HG03558 (cell line): ENCODE results near the gene KIAA1614.

Experiments used
- ATAC-seq: cut with Tn5 transposase; IDR thresholded peaks from one replicate; pipeline ENCODE4 v1.9.1; 2021; ENCODE audit warnings: moderate number of reproducible peaks; ENCODE audit not compliant: unreplicated experiment; ENCODE audit errors: extremely low read depth

The KIAA1614 gene

DNA sequence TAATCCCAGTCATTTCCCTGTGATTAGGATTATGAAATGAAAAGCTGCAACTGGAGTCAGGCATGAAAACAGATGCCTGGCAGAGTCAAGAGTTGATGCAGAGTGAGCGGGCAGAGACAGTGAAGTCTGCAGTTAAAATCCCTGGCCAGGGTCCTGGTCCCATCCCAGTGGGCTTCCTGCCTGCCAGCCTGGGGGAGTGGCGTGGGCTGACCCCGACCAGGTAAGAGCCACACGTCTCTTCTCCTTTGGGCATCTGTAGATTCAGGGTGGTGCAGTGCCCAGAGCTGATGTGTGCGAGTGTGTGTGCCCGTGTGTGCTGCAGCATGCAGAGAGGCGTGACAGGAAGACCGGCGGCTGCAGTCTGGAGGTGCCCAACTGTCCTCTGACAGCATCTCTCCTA is 6.2 kb upstream of the KIAA1614 start:
- no peak for ATAC-seq

DNA sequence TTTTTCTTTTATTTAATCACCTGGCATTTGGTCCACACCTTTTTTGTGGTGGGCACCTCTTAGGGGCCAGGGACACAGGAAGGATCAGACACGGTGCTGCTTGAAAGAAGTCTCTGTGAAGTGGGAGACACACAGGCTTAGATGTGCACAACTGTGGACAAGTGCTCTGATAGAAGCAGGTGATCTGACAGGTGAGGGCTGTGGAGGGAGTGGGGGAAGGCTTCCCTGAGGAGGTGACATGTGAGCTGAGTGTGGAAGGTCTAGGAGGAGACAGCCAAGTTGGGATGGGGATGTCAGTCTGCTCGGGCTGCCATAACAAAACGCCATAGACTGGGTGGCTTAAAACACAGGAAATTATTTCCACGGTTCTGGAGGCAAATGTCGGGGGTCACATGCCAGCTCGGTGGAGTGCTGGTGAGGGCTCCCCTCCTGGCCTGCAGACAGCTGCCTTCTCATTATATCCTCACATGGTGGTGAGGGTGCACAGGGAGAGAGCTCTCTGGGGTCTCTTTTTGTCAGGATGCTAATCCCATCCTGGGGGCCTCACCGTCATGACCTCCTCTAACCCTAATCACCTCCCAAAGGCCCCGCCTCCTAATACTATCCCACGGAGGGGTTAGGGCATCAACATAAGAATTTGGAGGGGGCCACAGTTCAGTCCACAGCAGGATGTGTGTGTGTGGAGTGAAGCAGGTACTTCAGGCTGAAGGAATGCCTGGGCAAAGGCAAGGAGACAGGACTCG is 5.2 kb upstream of the KIAA1614 start:
- ATAC-seq = no peak

GRCh38 chr1:180908074-180908765 is 4.5 kb upstream of the KIAA1614 start:
- ATAC-seq = no peak

DNA sequence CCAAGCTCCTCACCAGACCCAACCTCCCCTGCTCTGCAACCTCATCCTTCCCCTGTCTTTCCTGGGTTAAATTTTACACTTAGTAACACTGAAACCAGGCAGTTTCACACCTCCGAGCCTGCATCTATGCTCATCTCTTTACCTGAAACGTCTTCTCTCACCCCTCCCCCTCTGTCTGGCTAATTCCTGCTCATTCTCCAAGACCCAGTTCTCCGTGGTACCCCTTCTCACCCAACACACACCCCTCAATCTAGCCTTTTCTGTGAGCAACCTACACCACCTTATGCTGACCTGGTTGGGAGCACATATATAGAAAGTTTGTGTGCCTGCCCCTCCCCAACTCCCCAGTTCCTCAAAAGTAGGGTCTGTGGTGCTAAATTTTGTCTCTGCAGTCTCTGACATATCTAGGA is 3.7 kb upstream of the KIAA1614 start:
- ATAC-seq = no peak

GRCh38 chr1:180909462-180909976 is 3.2 kb upstream of the KIAA1614 start:
- ATAC-seq = no peak

GRCh38 chr1:180911640-180912191 is 981 bp upstream of the KIAA1614 start:
- ATAC-seq = no peak

- ATAC-seq = no peak
These were observed 391 bp upstream of the KIAA1614 start for GRCh38 chr1:180912211-180912800.

- no peak for ATAC-seq
These were observed 2.8 kb downstream of the KIAA1614 start for GRCh38 chr1:180915426-180915965.

GRCh38 chr1:180916012-180916770 is 3.5 kb downstream of the KIAA1614 start:
- no peak for ATAC-seq

DNA sequence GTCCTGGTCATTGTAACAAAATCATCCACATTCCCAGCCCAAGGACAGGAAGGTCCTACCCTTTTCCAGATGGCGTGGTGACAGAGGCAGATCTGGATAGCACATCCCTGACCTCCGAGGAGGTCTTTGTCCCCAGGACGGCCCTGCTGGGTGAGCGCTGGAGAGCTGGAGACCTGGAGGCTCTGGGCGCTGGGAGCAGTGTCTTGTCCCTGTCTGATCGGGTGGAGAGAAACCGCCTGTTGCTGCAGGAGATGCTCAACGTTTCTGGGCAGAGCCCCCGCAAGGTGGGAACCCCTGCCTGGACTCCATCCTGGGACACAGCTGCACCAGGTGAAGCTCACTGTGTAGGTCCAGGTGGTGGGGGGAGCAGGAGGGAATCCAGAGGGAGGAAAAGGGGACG is 4.1 kb downstream of the KIAA1614 start:
- ATAC-seq = no peak

GRCh38 chr1:180917306-180918065 is 4.8 kb downstream of the KIAA1614 start:
- no peak for ATAC-seq

GRCh38 chr1:180918519-180918918 is 5.8 kb downstream of the KIAA1614 start:
- ATAC-seq = no peak

DNA sequence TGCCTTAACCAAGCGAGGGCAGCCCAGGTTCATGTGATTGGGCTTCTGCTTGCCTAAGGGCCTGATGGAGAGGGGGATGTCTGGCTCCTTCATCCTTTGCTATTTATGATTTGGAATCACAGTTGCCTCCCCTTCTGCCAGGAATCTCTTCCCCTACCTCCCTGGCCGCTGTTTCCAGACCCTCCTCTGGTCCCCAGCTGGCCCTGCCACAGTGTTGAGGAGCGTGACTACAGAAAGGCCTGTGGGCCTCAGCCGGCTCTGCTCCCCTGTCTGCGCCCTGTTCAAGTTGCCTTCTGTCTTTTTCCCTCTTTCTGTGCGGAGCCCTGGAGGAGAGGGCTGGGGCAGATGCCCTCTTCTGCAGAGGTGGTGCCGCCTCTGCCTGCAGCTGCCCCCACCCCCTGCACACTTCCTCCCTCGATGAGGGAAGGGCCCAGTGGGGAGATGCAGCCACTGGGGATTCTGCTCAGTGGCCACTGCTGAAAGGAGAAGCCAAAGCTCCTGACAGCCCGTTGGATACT is 6.5 kb downstream of the KIAA1614 start:
- ATAC-seq = no peak

DNA sequence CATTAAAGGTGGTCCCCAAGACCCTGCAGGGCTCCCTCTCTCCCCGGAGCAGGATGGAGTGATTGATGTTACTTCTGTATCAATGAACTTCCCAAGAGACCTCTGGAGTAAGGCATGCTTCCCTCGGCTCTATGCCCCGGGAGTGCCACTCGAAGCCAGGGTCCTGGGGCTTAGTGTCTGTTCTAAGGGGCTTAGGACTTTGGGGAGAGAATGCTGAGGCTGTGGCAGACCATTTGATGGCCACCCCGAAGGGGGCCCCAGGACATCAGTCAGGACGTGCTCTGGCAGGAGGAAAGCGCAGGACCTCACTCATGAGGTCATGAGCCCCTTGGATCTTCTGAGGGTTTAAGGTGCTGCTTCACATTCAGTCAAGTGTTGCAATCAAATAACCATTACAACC is 7.5 kb downstream of the KIAA1614 start:
- ATAC-seq = no peak

DNA sequence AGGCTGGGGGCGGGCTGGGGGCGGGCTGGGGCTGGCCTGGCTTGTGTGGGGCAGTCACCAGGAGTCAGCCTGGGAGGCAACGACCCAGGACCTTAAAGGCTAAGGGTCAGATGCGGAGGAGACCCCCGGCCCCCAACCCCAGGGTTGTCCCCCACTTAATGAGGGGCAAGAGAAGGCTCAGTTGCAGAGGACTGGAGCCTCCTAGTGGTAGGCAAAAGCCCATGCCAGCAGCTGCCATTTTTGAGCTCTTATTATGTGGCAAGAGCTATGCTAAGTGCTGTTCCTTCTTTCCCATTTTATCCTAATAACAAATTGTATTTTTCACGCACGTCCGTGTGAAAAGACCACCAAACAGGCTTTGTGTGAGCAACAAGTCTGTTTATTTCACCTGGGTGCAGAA is 8.0 kb downstream of the KIAA1614 start:
- ATAC-seq = no peak

DNA sequence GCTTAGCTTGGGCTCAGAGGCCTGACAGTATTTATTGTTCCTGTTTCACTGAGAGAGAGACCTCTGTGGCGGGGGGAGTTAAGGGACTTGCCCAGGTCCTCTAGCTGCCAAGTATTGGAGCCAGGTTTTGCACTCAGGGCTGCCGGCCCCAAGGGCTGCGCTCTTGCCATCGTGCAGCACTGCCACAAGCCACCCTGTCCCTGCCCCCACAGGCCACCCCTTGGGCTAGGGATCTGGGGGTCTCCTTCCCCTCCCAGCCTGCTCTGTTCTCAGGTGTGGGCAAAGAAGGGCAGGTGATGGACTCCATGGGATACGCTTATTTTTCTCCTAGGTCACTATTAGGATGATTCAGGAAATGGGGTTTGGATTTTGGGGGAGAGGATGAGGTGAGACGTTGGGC is 8.7 kb downstream of the KIAA1614 start:
- ATAC-seq = no peak

GRCh38 chr1:180921891-180922630 is 9.4 kb downstream of the KIAA1614 start:
- no peak for ATAC-seq

GRCh38 chr1:180922631-180923015 is 9.9 kb downstream of the KIAA1614 start:
- ATAC-seq = no peak
